Adrenal gland (tissue), 5 donors: ENCODE data around the gene SPTAN1.
"Not testable (repeated sequence)": the region's sequence is repeated elsewhere in the genome, so short reads cannot be mapped to it uniquely, and the experiment has no call there.

Experiments
- POLR2A ChIP-seq, 2 donors: fragments of 450-650 bp; IDR thresholded peaks; one replicate each; pipeline ENCODE4 v1.6.1; 2017; ENCODE audit warnings: antibody characterized with exemption in 2 of 2, mild to moderate bottlenecking in 2 of 2, moderate library complexity in 1 of 2
- TF ChIP-seq, protein P1 (sequence below), 6 experiments: fragments of 450-650 bp in 4 of 6; fragments of 200-600 bp in 2 of 6; sonication (generic) in 1 of 6; IDR thresholded peaks; 1 replicate in 5 of 6; 2 replicates in 1 of 6; pipeline versions ENCODE4 v1.5.1 to v1.8.0; 2016 to 2021; ENCODE audit warnings: antibody characterized with exemption in 6 of 6, mild to moderate bottlenecking in 2 of 6, moderate library complexity in 1 of 6
- donor health status: DM: no; HTN: no; CAD: no.

DNA sequence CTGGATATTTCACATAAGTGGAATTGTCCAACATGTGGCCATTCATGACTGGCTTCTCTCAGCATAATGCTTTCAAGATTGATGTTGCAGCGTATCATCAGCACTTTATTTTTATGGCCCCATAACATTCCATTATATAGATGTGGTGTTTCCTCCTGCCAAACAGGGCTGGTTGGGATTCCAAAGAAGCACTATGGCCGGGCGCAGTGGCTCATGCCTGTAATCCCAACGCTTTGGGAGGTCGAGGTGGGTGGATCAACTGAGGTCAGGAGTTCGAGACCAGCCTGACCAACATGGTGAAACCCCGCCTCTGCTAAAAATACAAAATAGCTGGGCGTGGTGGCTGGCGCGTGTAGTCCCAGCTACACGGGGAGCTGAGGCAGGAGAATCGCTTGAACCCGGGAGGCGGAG, 49.0 kb upstream of the SPTAN1 start:
- TF ChIP-seq, protein P1, sequence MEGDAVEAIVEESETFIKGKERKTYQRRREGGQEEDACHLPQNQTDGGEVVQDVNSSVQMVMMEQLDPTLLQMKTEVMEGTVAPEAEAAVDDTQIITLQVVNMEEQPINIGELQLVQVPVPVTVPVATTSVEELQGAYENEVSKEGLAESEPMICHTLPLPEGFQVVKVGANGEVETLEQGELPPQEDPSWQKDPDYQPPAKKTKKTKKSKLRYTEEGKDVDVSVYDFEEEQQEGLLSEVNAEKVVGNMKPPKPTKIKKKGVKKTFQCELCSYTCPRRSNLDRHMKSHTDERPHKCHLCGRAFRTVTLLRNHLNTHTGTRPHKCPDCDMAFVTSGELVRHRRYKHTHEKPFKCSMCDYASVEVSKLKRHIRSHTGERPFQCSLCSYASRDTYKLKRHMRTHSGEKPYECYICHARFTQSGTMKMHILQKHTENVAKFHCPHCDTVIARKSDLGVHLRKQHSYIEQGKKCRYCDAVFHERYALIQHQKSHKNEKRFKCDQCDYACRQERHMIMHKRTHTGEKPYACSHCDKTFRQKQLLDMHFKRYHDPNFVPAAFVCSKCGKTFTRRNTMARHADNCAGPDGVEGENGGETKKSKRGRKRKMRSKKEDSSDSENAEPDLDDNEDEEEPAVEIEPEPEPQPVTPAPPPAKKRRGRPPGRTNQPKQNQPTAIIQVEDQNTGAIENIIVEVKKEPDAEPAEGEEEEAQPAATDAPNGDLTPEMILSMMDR (IDR thresholded peaks at IDR 0.05): not testable (repeated sequence)
- TF ChIP-seq POLR2A (IDR thresholded peaks at IDR 0.05): not testable (repeated sequence)
